Neural cell (in vitro differentiated cells): Measurements from ENCODE around the gene BMPR1A. TPM values are rescaled to one million over a fixed set of nuclear protein-coding genes. Genes with fewer than 3 reads are reported as not detected.
"Not testable (repeated sequence)": the region's sequence is repeated elsewhere in the genome, so short reads cannot be mapped to it uniquely, and the experiment has no call there.

Source experiments
- H2AFZ ChIP-seq: fragments of 200-600, 300-800 bp; sonication (generic), shearing (Covaris generic); 2 replicates; pipeline ENCODE4 v1.6.0; 2014; ENCODE audit warnings: low read depth, mild to moderate bottlenecking, antibody characterized with exemption, low read length, moderate library complexity
- H3F3A ChIP-seq: fragments of 200-600 bp; shearing (Covaris generic); 2 replicates; pipeline ENCODE4 v1.6.1; 2016; ENCODE audit warnings: mild to moderate bottlenecking, moderate library complexity, mixed read lengths, antibody characterized with exemption, low read length; ENCODE audit not compliant: insufficient read depth, poor library complexity, severe bottlenecking
- H3K27ac ChIP-seq: fragments of 200-600, 300-800 bp; sonication (generic), shearing (Covaris generic); 2 replicates; pipeline ENCODE4 v1.5.1; 2014; ENCODE audit warnings: mild to moderate bottlenecking, low read length, moderate library complexity
- H3K27me3 ChIP-seq: fragments of 300-800, 200-600 bp; sonication (generic), shearing (Covaris generic); 2 replicates; pipeline ENCODE4 v1.6.0; 2014; ENCODE audit warnings: mild to moderate bottlenecking, low read depth, low read length, moderate library complexity; ENCODE audit not compliant: insufficient read depth
- H3K36me3 ChIP-seq: fragments of 300-800, 200-600 bp; sonication (generic), shearing (Covaris generic); 2 replicates; pipeline ENCODE4 v1.5.1; 2014; ENCODE audit warnings: mild to moderate bottlenecking, antibody characterized with exemption, low read length, moderate library complexity; ENCODE audit not compliant: insufficient read depth
- H3K4me2 ChIP-seq: fragments of 300-800, 200-600 bp; sonication (generic), shearing (Covaris generic); 2 replicates; pipeline ENCODE4 v1.6.0; 2014; ENCODE audit warnings: mild to moderate bottlenecking, low read length
- H3K4me3 ChIP-seq: fragments of 300-800, 200-600 bp; sonication (generic), shearing (Covaris generic); 2 replicates; pipeline ENCODE4 v1.5.1; 2014; ENCODE audit warnings: mild to moderate bottlenecking, low read length, moderate library complexity
- H3K79me2 ChIP-seq: fragments of 200-600 bp; shearing (Covaris generic); replicated peaks from 2 replicates; pipeline ENCODE4 v1.6.0; 2014; ENCODE audit warnings: mild to moderate bottlenecking, low read length, moderate library complexity; ENCODE audit not compliant: insufficient read depth
- H3K9ac ChIP-seq: fragments of 300-800, 200-600 bp; sonication (generic), shearing (Covaris generic); 2 replicates; pipeline ENCODE4 v1.6.1; 2016; ENCODE audit warnings: mild to moderate bottlenecking, low read length, mixed read lengths
- H3K9me2 ChIP-seq: fragments of 200-600 bp; shearing (Covaris generic); 2 replicates; pipeline ENCODE4 v1.6.1; 2016; ENCODE audit warnings: mild to moderate bottlenecking, low read length, mixed read lengths; ENCODE audit not compliant: insufficient read depth
- H3K9me3 ChIP-seq: fragments of 200-600, 300-800 bp; sonication (generic), shearing (Covaris generic); 2 replicates; pipeline ENCODE4 v1.6.1; 2016; ENCODE audit warnings: mild to moderate bottlenecking, mixed run types, low read length, moderate library complexity, mixed read lengths
- H4K20me1 ChIP-seq: fragments of 200-600 bp; shearing (Covaris generic); 2 replicates; pipeline ENCODE4 v1.6.1; 2016; ENCODE audit warnings: mild to moderate bottlenecking, mixed run types; ENCODE audit not compliant: insufficient read depth
- CTCF ChIP-seq: fragments of 450-650 bp; IDR thresholded peaks from 2 replicates; pipeline ENCODE4 v1.5.1; 2014; ENCODE audit warnings: antibody characterized with exemption, mild to moderate bottlenecking, moderate library complexity; ENCODE audit not compliant: poor library complexity, severe bottlenecking
- EP300 ChIP-seq: fragments of 450-650 bp; conservative IDR thresholded peaks from 2 replicates; pipeline ENCODE4 v1.6.1; 2014; ENCODE audit warnings: antibody characterized with exemption, mild to moderate bottlenecking, moderate library complexity; ENCODE audit not compliant: poor library complexity, severe bottlenecking
- EZH2 ChIP-seq: fragments of 200-600, 300-800 bp; shearing (Covaris generic), sonication (generic); IDR thresholded peaks from 2 replicates; pipeline ENCODE4 v1.6.1; 2014; ENCODE audit warnings: antibody characterized with exemption, low read length, borderline replicate concordance, mild to moderate bottlenecking; ENCODE audit not compliant: insufficient read depth, poor library complexity, severe bottlenecking
- MXI1 ChIP-seq: fragments of 450-650 bp; conservative IDR thresholded peaks from 2 replicates; pipeline ENCODE4 v1.6.1; 2014; ENCODE audit warnings: antibody characterized with exemption, mild to moderate bottlenecking; ENCODE audit not compliant: poor library complexity, severe bottlenecking
- POLR2AphosphoS5 ChIP-seq: IDR thresholded peaks from 2 replicates; pipeline ENCODE4 v1.6.1; 2012
- RAD21 ChIP-seq: fragments of 450-650 bp; conservative IDR thresholded peaks from 2 replicates; pipeline ENCODE4 v1.6.1; 2014; ENCODE audit warnings: antibody characterized with exemption, mild to moderate bottlenecking, moderate library complexity
- SMC3 ChIP-seq: fragments of 450-650 bp; conservative IDR thresholded peaks from 2 replicates; pipeline ENCODE4 v1.6.1; 2014; ENCODE audit warnings: antibody characterized with exemption, mild to moderate bottlenecking, moderate library complexity; ENCODE audit not compliant: poor library complexity
- TAF1 ChIP-seq: IDR thresholded peaks from 2 replicates; pipeline ENCODE4 v1.6.1; 2012; ENCODE audit warnings: low read depth
- polyA plus RNA-seq: library from polyadenylated mRNA; depleted of rRNA; stranded (reverse); fragments of >200 nt; gene quantifications from 2 replicates; pipeline ENCODE4 v1.2.3, GENCODE V29; 2014
- TF ChIP-seq, protein P1 (sequence below): IDR thresholded peaks from 2 replicates; pipeline ENCODE4 v1.6.1; 2012; ENCODE audit warnings: borderline replicate concordance

BMPR1A gene
- polyA plus RNA-seq, 1 donor from 2014 or later: 29.9 TPM

DNA sequence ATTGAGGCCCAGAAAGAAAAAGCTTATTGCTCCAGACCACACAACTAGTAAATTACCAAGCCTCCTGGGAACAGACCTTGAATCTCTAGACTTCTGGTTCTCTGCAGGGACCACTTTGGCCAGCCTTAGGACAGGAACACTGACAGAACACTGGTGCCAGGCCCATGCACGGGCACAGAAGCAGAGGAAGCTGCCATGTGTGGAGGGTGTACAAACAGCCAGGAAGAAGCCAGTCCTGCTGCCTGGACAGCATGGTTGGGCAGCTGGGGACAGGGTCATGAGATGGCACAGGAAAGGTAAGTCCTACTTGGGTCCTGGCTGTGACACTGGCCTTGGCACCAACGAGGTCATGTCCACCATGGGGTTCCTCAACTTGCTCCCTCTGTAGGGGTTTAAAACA lies 181.8 kb downstream of the BMPR1A start:
- H3K9ac ChIP-seq: no peak overlapping the region
- H2AFZ ChIP-seq: no peak overlapping the region
- H3K9me2 ChIP-seq: no peaks in the 10 kb centered on the region
- H4K20me1 ChIP-seq: no peaks in the 10 kb centered on the region
- no peak overlapping the region for H3K4me2 ChIP-seq
- no peak overlapping the region for H3K4me3 ChIP-seq
- no peaks in the 10 kb centered on the region for H3K27me3 ChIP-seq
- H3K27ac ChIP-seq: no peak overlapping the region
- no peaks in the 10 kb centered on the region for H3K36me3 ChIP-seq
- no peaks in the 10 kb centered on the region for H3K79me2 ChIP-seq
- no peaks in the 10 kb centered on the region for H3K9me3 ChIP-seq
- H3F3A ChIP-seq: no peaks in the 10 kb centered on the region
- TF ChIP-seq, protein P1, sequence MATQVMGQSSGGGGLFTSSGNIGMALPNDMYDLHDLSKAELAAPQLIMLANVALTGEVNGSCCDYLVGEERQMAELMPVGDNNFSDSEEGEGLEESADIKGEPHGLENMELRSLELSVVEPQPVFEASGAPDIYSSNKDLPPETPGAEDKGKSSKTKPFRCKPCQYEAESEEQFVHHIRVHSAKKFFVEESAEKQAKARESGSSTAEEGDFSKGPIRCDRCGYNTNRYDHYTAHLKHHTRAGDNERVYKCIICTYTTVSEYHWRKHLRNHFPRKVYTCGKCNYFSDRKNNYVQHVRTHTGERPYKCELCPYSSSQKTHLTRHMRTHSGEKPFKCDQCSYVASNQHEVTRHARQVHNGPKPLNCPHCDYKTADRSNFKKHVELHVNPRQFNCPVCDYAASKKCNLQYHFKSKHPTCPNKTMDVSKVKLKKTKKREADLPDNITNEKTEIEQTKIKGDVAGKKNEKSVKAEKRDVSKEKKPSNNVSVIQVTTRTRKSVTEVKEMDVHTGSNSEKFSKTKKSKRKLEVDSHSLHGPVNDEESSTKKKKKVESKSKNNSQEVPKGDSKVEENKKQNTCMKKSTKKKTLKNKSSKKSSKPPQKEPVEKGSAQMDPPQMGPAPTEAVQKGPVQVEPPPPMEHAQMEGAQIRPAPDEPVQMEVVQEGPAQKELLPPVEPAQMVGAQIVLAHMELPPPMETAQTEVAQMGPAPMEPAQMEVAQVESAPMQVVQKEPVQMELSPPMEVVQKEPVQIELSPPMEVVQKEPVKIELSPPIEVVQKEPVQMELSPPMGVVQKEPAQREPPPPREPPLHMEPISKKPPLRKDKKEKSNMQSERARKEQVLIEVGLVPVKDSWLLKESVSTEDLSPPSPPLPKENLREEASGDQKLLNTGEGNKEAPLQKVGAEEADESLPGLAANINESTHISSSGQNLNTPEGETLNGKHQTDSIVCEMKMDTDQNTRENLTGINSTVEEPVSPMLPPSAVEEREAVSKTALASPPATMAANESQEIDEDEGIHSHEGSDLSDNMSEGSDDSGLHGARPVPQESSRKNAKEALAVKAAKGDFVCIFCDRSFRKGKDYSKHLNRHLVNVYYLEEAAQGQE: no peak
- TF ChIP-seq SMC3 (no peak), POLR2AphosphoS5 (no peak), EZH2 (no peak), EP300 (no peak), RAD21 (no peak), MXI1 (no peak), CTCF (no peak), TAF1 (no peak)

DNA sequence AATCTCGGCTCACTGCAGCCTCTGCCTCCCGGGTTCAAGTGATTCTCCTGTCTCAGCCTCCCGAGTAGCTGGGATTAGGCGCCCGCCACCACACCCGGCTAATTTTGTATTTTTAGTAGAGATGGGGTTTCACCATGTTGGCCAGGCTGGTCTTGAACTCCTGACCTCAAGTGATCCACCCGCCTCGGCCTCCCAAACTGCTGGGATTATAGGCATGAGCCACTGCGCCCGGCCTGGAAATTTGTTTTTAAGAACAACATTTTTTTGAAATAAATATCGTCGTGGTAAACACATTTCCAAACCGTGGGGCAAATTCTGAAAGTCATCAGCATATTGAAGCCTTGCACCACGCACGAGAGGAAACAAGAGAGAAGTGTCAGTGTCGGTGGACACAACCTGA lies 183.7 kb downstream of the BMPR1A start:
- not testable (repeated sequence) for H3K79me2 ChIP-seq, H3K9me3 ChIP-seq, H3K27me3 ChIP-seq, H4K20me1 ChIP-seq, H3K9me2 ChIP-seq, H3K27ac ChIP-seq, H3F3A ChIP-seq, H2AFZ ChIP-seq, H3K9ac ChIP-seq, H3K4me3 ChIP-seq, H3K36me3 ChIP-seq, H3K4me2 ChIP-seq

DNA sequence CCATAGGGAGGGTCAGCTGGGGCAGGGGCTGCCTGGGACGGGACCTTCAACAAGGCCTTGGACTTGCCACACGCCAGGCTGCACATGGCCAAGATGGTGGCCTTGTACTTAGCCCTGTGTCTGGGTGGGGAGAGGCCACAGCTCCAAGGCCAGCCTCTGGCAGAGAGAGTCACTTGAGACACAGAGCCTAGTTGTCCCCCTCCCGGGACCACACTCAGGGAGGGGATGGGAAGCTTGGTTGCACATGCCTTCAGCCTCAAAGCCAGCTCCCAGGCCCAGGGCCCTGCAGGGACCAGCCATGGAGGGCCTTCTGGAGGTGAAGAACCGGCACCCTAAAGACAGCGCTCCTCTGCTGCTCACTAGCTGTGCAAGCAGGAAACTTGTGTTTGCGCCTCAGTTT lies 184.3 kb downstream of the BMPR1A start:
- Histone ChIP-seq H3K4me2 (no peak overlapping the region), H3K36me3 (no peaks in the 10 kb centered on the region), H3K9me3 (no peaks in the 10 kb centered on the region), H3K79me2 (no peaks in the 10 kb centered on the region), H3K9ac (no peak overlapping the region), H2AFZ (no peak overlapping the region), H4K20me1 (no peaks in the 10 kb centered on the region), H3F3A (no peaks in the 10 kb centered on the region), H3K27ac (no peak overlapping the region), H3K27me3 (no peaks in the 10 kb centered on the region), H3K9me2 (no peaks in the 10 kb centered on the region), H3K4me3 (no peak overlapping the region)
- no peak for TF ChIP-seq POLR2AphosphoS5
- no peak for TF ChIP-seq RAD21
- no peak for TF ChIP-seq MXI1
- no peak for TF ChIP-seq TAF1
- TF ChIP-seq SMC3: no peak
- TF ChIP-seq, protein P1: no peak
- no peak for TF ChIP-seq EP300
- no peak for TF ChIP-seq CTCF
- no peak for TF ChIP-seq EZH2
